GM21515 (cell line): Measurements from ENCODE around the gene COA7.
"Not testable (repeated sequence)": the region's sequence is repeated elsewhere in the genome, so short reads cannot be mapped to it uniquely, and the experiment has no call there.

Experiments
- ATAC-seq: cut with Tn5 transposase; IDR thresholded peaks from one replicate; pipeline ENCODE4 v1.9.1; 2021; ENCODE audit not compliant: unreplicated experiment

COA7 gene

DNA sequence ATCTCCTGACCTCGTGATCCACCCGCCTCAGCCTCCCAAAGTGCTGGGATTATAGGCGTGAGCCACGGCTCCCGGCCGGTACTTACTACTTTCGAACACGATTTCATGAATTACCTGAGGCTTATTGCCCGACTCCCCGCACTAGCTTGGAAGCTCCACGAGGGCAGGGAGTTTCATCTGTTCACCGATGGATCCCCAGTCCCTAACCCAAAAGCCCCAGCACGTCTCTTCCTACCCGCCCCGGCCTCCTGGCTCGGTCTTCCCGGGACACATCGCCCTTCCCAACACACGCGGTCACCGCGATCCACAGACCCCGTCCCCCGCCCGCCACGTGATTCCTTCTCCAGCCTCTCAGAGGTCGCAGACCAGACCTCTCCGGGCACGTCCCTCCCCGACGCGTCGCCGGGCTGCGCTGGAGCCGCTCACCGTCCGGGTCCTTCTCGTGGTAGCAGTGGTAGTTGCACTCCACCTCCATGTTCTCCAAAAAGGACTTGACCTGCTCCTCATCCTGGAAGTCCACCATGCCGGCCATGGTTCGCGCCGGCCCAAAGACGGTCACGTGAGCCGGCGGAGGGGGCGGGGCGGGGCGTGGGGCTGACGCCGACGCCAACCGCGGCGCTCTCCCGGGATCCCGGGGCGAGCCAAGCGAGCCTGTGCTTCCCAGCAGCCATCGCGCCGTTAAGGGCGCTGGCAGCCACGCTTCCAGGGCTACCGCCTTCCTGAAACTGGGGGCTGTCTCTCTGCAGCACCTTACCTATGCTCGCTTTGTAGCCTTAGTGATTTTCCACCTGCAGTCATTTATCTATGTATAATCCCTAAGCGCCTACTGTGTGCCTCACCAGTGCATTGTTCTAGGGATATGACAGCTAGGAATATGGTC is at the start of gene COA7:
Gene COA7 (minus strand): TSS at position 553 of the 880 bp plus-strand sequence. CDS start 21 bp downstream, at position 532.
- peak; percentile 46 for ATAC-seq

DNA sequence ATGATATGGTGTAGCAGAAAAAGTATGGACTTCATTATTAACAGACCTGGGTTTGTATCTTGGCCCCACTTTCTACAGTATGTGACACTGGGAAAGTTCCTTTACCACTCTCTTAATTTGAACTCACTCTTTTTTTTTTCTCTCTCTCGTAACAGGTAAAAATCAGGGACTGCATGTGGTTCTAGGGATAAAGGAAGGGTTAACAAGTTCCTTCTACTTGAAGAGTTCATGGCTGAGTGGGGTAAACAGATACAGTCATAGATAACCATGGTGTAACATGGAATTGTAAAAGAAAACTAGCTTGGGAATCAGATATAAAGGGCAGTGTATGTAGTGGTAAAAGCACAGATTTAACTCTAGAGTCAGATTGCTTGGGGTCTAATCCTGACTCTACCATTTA is 49.3 kb upstream of the COA7 start:
- ATAC-seq: no peak

DNA sequence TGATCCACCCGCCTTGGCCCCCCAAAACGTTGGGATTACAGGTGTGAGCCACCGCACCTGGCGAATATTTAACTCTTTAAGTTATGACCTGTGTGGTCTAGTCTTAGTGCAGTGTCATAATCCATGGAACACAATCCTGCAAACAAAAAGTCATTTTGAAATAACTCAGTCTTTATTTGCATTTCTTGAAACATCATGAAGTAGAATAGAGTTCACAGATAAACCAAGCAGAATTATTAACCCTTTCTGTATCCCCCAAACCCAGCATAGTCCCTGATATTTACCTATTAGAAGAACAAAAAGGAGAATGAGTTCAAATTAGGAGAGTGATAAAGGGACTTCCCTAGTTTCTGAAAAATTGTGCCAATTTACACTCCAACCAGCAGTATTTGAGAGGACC is 48.0 kb upstream of the COA7 start:
- ATAC-seq: no peak

DNA sequence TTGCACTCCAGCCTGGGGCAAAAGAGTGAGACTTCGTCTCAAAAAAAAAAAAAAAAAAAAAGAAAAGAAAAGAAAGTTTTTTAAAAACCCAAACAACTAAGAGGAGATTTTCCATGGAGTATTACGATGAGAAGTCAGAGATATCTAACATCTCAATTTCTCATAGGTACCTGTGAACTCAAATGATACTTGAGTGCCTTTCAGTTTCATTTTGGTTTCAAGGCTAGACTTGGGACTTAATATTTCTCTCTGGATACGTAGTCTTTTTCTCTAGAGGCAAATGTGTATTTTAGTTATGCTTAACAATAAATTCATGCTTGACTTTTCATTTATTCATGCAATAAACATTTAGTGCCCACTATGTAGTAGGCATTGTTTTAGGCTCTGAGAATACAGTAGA is 43.1 kb upstream of the COA7 start:
- ATAC-seq: no peak

DNA sequence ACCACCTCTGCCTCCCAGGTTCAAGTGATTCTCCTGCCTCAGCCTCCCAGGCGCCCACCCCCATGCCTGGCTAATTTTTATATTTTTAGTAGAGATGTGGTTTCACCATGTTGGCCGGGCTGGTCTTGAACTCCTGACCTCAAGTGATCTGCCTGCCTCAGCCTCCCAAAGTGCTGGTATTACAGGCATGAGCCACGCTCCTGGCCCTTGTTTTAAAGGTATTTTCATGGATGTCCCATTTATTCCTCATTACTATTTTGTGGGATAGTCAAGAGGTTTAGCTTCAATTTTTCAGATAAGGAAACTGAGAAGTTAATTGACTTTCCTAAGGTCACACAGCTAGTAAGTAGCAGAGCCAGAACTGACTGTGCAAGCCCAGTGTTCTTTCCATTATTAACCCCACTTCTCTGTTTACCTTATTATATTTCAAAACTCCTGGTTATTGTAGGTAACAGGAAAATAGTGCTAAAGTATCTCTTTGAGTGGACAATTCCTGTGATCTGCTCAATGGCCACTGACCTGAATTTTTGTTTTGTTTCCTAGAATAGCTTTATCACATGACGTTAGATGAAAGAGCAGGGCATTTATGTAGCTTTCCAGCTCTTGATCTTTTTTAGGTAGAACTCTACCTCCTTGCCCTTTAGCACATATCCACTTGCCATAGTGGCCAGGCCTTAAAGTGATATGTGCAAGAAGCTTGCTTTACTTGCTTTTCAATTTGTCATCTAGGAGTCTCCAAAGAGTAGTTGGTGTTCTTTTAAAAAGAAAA is 41.7 kb upstream of the COA7 start:
- ATAC-seq: no peak

DNA sequence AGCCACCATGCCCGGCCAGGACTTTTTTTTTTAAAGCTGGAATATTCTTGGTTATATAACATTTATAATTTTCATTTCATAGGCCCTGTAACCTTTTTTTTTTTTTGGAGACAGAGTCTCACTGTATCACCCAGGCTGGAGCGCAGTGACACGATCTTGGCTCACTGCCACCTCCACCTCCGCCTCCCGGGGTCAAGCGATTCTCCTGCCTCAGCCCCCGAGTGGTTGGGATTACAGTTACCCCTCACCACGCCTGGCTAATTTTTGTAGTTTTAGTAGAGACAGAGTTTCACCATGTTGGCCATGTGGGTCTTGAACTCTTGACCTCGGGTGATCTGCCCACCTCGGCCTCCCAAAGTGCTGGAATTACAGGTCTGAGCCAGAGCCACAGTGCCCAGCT is 40.7 kb upstream of the COA7 start:
- ATAC-seq: no peak

DNA sequence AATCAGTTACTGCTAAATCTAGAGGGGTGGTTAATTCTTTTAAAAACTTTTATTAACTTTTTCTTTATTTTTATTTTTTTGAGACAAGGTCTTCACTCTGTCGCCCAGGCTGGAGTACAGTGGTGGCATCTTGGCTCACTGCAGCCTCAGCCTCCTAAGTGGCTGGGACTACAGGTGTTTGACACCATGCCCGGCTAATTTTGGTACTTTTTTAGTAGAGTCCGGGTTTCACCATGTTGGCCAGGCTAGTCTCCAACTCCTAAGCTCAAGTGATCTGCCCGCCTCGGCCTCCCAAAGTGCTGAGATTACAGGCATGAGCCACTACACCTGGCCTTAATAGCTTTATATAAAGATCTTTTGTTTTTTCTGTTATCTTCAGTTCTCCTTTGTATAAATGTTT is 40.0 kb upstream of the COA7 start:
- no peak for ATAC-seq

DNA sequence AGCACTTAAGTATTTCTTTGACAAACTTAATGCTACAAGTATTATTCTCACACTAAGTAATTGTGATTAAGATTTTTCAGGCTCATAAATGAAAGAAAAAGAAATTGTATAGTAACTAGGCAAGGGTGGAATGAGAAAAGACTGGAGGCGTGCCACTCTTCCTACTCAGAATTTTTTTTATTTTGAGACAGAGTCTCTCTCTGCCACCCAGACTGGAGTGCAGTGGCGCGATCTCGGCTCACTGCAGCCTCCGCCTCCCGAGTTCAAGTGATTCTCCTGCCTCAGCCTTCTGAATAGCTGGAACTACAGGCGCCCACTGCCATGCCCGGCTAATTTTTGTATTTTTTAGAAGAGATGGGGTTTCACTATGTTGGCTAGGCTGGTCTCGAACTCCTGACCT is 37.2 kb upstream of the COA7 start:
- not testable (repeated sequence) for ATAC-seq

DNA sequence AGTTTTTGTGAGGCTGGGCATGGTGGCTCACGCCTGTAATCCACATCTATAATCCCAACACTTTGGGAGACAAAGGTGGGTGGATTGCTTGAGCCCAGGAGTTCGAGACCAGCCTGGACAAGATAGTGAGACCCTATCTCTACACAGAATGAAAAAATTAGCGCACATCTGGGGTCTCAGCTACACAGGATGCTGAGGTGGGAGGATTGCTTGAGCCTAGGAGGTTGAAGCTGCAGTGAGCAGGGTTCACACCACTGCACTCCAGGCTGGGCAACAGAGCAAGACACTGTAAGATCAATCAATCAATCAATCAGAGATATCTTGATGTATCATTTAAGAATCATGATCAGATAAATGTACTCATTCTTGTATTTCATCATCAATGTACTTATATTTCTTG is 35.2 kb upstream of the COA7 start:
- ATAC-seq: no peak

DNA sequence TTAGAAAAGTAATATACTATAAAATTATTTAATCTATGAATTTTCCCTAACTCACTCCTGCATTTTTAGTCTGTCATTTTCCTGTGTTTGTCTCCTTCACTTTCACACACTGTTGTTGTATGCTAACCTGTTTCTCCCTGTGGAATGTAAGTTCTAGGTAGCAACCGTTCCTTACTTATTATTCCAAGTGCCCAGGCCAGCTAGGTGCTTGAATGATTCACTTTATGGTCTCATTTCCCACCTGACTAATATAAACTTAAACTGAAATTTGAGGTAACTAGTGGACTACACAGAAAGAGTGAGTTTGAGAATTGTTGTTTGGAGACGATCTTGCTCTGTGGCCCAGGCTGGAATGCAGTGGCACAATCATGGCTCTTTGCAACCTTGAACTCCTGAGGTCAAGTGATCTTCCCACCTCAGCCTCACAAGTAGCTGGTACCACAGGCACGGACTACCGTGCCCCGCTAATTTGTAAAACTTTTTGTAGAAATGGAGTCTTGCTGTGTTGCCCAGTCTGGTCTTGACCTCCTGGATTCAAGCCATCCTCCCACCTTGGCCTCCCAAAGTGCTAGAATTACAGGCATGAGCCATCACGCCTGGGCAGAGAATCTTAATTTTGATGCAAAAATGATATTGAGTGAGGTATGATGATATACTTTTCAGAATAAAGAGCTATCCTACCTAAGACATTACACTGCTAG is 30.0 kb upstream of the COA7 start:
- no peak for ATAC-seq

DNA sequence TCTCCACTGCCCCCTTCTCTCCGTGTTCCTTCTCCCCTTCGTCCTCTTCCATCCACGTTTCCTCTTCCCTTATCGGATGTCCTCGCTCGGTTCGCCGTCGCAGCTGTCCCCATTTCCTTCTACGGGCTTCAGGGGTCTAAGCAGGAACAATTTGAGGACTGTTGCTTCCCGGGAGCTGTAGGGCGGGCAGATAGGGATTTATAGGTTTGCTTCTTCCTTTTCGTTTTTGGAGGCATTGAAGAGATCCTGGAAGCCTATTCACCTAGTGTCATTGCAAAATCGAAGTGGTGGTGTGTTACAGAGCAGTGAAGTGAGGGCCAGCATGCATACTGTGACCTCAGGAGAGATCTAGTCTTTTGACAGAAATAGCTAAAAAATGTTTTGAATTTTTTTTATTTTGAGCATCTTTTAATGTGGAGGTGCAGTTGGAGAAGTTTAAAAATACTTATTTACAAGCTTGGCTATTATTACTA is 29.0 kb upstream of the COA7 start:
- no peak for ATAC-seq

DNA sequence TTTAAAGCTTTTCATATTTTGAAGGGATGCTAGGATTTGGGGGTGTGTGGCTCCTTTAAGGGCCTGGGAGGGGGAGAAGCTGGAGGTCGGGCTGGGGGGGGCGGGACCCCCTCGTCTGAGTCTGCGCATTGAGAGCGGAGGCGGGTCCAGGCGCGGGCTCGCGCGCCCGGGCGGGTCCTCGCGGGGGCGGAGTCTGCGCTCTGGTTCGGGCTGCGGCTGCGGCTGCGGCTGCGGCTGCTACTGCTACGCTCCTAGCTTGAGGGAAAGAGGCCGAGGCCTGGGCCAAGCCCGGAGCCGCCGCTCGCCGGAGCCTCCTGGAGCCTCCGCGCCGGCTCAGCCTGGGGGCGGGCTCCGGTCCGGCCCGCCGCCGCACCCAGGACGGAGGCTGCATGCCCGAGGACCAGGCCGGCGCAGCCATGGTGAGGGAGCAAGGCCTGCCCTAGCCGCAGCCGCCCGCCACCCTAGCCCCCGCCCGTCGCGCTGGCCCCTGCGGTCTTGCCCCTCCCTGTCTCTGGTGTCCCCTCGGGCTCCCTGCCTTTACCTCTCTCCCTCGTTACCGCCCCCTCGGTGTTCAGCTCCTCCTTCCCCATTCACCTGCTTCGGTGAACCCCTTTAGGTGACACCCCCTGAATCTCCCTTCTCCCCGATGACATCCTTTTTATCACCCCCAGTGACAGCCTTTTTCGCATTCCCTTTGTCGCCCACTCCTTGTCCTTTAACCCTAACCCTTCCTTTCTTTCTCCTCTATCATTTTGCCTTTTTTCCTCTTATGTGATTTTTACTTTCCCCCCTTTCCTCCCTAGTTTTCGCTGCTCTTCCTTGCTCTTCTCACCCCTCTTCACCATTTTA is 28.3 kb upstream of the COA7 start, which contains the start of gene ZYG11B:
Gene ZYG11B (plus strand): TSS at position 189 of the 849 bp plus-strand sequence. CDS start 201 bp downstream, at position 390.
- ATAC-seq: peak; percentile 82

DNA sequence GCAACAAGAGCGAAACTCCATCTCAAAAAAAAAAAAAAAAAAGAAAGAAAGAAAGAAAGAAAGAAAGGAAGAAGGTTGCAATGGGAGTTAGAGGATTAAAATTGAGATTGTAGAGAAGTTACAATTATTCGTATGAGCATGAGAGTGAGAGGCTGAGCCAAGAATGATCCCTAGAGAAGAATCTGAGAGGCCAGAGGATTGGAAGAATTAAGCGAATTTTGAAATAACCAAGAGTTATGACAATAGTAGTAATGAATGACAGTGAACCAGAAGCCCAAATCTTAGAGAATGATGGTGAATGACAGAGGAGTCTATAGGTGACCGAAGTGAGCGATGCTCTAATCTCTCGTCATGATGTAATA is 27.7 kb upstream of the COA7 start:
- ATAC-seq: no peak

DNA sequence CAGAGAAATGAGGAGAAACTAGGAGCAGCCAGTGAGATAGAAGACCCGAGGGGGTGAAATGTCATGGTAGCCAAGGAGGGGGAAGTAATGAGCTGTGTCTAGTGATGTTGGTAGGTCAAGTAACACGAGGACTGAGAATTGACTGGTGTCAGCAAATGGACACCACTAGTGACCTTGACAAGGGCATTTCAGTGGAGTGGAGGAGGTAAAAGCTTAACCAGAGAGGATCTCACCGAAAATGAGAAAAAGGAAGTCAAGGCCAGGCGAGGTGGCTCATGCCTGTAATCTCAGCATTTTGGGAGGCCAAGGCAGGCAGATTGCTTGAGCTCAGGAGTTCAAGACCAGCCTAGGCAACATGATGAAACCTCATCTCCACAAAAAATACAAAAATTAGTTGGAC is 25.1 kb upstream of the COA7 start:
- no peak for ATAC-seq

DNA sequence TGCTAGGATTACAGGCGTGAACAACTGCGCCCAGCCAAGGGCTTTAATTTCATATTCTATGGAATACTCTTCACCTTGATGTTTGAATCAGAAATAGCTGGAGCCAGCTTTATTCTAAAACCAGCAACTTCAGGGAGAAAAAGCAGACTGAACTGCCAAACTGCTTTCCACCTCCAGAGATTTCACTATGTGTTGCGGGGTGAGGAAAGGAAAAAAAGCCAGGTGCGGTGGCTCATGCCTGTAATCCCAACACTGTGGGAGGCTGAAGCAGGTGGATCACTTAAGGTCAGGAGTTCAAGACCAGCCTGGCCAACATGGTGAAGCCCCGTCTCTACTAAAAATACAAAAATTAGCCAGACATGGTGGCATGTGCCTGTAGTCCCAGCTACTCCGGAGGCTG is 17.1 kb upstream of the COA7 start:
- ATAC-seq: not testable (repeated sequence)

DNA sequence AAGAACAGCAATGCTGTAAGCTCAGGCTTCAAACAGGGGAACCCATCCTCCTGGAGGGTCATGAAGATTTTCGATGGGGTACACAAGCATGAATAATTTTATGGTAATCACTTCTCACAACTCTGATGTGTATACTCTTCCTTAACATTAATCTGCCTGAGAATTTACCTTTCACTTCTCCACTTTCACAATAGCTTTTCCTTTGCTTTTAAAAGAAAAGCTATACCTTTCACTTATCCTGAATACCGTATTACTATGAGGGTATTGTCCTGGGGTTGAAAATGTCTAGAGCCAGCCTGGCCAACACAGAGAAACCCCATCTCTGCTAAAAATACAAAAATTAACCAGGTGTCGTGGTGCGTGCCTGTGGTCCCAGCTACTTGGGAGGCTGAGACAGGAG is 15.4 kb upstream of the COA7 start:
- ATAC-seq: no peak

DNA sequence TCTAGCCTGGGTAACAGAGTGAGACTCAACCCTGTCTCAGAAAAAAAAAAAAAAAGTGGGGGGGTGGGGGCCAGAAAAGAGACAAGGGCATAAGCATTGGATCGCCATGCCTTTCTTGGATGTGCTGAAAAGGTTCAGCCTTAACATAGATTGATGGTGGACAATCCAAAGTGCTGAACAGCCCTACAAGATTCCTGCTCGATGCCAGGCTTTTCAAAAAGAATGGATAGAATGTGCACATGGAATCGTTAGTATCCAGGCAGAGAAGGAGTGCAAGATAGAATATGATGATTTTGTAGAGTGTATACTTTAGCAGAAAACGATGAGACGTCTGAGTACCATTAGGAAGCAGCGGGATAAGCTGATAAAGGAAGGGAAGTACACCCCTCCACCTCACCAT is 10.9 kb upstream of the COA7 start:
- no peak for ATAC-seq

DNA sequence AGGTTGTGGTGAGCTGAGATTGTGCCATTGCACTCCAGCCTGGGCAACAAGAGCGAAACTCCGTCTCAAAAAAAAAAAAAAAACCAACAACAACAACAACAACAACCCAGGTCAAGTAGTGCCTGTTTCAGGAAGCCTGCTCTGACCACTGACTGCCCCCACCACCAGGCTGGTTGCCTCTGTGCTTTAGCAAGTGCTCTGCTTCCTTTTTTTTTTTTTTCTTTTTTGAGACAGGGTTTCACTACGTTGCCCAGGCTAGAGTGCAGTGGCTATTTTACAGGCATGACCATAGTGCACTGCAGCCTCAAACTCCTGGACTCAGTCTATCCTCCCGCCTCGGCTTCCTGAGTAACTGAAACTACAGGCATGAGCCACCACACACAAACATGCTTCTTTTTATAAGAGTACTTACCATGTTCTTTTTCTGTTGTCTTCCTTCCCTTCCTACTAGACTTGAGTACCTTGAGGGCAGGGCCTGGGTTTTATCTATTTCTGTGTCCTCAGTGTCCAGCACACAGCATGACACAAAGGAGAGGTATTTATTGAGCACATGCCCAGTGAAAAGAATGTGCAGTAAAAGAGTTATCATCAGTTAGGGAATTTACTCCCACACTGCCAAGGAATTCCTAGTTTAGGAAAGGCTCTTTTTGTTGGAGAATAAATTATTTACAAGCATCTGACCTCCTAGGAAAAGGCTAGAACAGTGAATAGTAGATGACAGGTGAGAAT is 9.9 kb upstream of the COA7 start:
- no peak for ATAC-seq

DNA sequence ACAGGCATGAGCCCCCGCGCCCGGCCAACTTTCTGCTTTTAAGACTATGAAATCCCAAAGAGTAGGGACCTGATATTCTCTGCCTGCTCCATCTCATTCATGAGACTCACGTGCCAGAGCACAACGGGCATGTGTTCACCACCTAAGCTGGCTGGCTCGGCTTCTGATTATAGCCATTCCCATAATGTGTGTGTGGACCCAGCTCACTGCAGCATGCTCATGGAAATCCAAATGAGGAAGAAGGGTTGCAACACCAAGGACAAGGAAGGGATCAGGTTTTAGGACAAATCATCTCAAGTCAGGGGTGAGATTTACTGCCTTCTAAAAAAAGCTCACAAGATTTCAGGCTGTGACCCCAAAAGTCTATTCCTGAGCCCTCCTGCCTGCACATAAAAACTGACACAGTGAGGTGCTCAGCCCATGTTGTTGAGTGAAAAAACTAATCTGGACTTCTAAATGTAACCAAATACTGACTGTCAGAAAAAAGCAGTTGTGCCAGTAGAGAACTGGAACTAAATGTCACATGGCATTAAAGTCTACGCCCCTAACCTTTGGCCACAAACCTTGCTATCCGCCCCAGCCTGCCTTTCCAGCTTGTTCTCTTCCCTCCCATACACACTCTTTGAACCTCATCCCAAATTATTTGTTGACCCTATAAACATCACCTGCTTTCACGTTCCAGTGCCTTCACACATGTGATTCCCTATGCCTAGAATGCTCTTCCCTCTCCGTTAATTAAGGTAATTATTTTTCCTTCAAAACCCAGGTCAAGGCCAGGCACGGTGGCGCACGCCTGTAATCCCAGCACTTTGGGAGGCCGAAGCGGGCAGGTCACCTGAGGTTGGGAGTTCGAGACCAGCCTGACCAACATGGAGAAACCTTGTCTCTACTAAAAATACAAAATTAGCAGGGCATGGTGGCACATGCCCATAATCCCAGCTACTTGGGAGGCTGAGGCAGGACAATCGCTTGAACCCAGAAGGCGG is 9.1 kb upstream of the COA7 start:
- ATAC-seq: no peak
